ENCODE results near the gene PHLPP2.

Gene PHLPP2

GRCh38 chr16:71724320-71724751, at the start of gene PHLPP2:
Gene PHLPP2 (minus strand): TSS chr16:71724701. CDS start chr16:71714795, 9,906 bp downstream.
- no peak for DNase-seq

DNA sequence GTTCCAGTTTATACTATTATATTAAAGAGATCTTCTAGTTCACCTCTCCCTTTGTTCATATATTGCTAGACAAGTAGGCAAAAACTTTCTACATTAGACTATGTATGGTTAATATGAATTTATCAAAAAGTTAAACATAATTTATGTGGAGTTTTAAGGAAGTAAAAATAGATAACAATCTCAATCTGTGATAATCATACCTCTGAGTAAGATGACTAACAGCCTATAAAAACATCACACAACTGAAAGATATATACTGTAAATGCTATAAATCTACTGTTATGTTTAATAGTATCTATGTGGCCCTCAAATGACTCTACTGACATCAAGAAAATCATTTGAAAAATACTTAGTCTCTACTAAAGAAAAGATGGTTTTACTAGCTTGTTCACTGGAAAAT, 47.1 kb upstream of the PHLPP2 start:
- no peak for DNase-seq

DNA sequence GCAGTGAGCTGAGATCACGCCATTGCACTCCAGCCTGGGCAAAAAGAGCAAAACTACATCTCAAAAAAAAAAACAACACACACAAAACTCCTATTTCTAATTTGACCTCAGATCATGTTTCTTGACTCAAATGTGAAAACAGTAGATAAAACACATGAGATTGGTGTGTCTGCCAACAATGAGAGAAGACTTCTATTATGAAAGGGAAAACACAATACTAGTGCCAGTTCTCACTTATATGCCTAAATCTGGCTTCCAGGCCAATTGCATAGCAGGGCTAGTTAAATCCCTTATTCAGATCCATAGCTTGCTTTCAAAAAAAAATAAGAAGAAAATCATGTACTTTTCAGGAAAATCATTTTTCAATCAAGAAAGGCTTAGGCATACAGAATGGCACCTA, 44.7 kb upstream of the PHLPP2 start:
- DNase-seq: no peak

DNA sequence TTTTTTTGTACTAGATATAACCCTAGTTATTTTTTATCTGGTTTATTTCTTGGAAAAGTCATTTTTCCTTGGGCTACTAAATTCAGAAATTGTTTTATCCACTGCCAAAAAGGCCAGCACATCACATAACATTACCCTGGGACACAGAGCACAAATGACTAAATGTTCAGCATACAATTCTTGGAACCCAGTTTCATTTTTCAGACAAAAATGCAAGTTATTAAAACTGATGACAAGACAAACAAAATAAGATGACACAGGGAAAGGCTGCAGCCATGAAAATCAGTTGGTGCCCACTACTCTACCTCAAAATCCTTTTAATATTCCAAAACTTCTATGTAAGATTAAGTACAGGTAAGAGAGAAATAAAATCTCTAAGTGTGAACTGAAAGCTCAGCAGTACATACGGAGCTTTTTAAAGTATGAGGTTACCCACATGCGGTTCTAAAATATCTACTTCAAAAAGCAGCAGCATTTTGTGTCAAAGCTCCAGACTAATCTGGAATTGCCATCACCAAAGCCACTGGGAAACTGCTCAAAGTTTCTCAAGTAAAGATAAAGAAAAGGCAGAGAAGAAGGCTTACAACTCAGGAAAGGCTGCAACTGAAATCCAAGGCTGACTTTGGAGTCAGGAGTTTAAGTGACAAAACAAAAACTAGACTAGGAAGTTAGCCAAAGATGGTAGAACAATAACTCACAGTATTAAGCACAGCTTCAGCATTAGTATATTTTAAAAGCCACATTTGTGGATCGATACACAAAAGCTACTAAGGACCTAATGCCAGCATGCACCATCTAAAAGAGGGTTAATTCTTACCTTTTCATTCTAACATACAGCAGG, 42.8 kb upstream of the PHLPP2 start:
- no peak for DNase-seq

DNA sequence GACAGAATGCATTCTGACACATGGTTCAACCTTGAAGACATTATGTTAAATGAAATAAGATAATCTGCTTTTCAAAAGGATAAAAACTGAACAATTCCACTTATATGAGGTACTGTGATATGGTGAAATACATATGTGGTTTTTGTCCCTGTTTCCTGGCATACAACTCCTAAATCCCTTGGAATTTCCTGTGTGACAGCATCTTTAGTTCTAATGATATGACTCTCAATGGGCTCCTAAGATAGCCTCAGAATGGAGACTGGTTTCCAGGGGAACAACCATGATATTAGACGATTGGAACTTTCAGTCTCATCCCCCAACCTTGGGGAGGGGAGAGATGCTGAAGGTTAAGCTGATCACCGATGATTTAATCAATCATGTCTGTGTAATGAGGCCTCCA, 37.7 kb upstream of the PHLPP2 start:
- no peak for DNase-seq

DNA sequence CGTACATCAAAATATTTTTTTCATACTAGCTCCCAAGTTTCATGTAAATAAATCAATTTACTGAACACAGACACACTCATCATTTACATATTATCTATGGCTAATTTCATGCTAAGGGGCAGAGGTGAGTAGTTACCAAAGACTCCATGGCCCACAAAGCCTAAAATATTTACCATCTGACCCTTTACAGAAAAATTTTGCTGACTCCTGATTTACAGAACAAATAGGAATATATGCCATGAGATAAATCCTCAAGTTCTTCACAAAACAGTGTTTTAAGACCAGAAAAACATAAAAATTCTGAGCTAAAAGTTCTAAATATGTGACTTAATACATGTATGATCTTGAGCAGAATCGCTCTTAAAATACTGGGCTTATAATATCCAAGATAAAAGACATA, 36.6 kb upstream of the PHLPP2 start:
- no peak for DNase-seq

- no peak for DNase-seq
Observed at GRCh38 chr16:71758293-71758760, 33.8 kb upstream of the PHLPP2 start.

DNA sequence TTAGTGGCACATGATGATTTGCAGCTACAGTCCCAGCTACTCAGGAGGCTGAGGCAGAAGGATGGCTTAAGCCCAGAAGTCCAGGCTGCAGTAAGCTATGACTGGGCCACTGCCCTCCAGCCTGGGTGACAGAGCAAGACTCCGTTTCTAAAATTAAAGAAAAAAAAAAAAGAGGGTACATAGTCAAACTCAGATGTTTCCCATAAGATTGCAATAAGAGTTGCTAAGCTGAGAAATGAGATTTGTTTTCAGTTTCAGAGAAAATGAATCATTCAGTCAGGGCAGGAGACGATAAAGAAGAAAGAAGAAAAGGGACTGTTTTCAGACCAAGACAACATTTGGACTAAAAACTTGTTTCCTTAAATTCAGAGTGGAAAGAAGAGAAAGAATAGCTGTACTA, 30.2 kb upstream of the PHLPP2 start:
- no peak for DNase-seq

- DNase-seq: no peak
Observed at GRCh38 chr16:71754108-71754507, 29.6 kb upstream of the PHLPP2 start.

DNA sequence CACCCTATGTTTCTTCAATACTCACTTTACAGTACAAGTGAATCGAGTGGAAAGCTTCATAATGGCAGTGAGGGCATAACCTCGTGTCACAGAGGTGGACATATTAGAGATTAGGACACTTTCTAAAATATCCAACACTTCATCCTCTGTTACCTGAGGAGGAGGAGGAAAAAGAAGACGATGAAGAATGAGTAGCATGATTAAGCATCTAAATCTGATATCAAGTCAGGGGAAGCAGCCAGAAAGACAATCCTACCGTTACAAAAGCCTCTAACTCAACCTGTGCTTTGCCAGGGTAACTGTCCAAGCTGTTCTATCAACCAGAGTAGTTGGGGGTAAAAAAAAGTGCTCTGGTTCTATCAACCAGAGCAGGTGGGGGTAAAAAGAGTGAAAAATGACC, 23.7 kb upstream of the PHLPP2 start:
- DNase-seq: no peak

- DNase-seq: no peak
Observed at GRCh38 chr16:71746442-71747046, 22.0 kb upstream of the PHLPP2 start.

DNA sequence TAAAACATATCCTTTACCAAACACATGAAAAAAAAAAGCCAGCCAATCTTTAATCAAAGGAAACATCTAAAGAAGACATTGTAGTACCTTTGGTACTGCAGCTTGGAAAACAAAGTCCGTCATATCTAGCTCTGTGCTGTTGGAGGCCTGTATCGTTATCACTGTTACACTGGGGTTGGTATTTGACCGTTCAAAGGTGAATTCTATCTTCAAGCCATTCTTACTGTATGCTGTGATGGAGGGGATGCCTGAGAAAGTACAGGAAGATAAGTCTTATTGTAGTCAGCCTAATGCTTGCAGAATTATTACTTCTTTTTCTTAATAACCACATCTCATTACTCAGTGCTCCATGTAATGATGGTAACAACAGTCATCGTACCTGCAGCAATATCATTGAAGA, 14.4 kb upstream of the PHLPP2 start:
- no peak for DNase-seq

DNA sequence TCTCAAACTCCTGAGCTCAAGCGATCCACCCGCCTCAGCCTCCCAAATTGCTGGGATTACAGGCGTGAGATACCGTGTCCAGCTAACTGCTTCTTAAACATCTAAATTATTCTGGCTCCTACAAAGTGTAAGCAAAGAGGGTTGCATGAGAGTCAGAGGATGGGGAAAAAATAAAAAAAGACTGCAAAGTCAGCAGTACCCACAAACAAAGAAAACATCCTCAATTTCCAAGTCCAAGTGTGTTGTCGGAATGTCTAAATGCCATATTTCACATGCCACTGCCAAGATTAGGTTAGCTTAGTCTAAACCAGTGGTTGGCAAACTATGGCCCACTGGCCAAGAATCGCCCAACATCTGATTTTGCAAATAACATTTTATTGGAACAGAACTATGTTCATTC, 13.0 kb upstream of the PHLPP2 start:
- DNase-seq: no peak

- DNase-seq: no peak
Observed at GRCh38 chr16:71734511-71734910, 10.0 kb upstream of the PHLPP2 start.

GRCh38 chr16:71732587-71732986, 8.1 kb upstream of the PHLPP2 start:
- no peak for DNase-seq

GRCh38 chr16:71727551-71728324, 3.2 kb upstream of the PHLPP2 start:
- DNase-seq: no peak

GRCh38 chr16:71726476-71727315, 2.2 kb upstream of the PHLPP2 start:
- no peak for DNase-seq

- DNase-seq: no peak
Observed at GRCh38 chr16:71723537-71724319, 773 bp downstream of the PHLPP2 start.

DNA sequence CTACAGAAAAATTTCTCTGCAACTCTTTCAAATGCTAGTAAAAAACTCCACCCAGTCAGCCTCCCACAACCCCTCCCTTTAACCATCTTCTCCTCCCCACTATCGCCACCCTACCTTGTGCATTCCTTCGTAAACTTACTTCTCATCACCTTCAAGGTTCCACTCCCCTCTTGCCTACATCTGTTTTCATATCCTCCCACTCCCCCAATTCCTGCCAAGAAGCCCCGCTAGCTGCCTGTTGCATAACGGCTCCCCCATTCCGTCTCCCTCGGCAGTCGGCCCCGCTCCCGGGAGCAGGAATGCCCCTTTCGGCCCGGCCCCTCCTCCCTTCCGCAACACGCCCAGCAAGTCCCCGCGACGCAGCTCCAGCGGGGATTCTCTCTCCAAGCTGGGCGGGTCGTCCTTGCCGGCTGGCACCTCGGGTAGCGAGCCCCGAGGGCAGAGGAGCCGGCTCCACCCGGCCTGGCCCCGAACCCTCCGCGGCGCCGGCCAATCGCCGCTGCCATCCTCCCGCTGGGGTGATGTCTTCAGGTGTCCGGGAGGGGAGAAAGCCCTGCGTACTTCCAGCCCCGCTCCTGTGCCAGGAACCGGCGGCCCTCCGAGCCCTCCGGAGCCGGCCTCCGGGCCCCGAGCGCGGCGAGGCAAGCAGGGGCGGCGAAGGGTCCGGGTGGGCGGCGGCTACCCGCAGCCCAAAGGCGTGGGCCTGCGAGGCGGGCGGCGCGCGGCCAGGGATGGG, 1.5 kb downstream of the PHLPP2 start:
- no peak for DNase-seq

DNA sequence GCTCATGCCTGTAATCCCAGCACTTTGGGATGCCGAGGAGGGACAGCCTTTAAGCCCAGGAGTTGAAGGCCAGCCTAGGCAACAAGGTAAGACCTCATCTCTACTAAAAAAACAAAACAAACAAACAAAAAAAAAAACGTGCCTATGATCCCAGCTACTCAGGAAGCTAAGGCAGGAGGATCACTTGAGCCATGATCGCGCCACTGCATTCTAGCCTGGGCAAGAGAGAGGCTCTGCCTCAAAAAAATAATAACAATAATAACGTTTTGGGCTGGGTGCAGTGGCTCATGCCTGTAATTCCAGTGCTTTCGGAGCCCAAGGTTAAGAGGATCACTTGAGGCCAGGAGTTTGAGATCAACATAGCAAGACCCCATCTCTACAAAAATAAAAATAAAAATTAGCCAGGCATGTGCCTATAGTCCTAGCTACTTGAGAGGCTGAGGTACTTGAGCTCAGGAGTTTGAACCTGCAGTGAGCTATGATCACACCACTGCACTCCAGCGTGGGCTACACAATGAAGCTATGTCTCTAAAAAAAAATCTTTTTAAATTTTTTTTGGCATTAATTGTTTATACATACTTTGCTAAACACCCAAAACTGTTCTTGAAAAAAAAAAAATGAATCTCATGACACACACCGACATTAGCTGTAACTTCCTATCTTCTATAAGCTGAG, 3.3 kb downstream of the PHLPP2 start:
- DNase-seq: no peak

- no peak for DNase-seq
Observed at GRCh38 chr16:71712501-71712900, 12.0 kb downstream of the PHLPP2 start.
